ENCODE measurements around the gene PIEZO1. TPM values are rescaled to one million over a fixed set of nuclear protein-coding genes. Genes with fewer than 3 reads are reported as not detected.
"Not testable (repeated sequence)": the region's sequence is repeated elsewhere in the genome, so short reads cannot be mapped to it uniquely, and the experiment has no call there.

PIEZO1 gene, protein sequence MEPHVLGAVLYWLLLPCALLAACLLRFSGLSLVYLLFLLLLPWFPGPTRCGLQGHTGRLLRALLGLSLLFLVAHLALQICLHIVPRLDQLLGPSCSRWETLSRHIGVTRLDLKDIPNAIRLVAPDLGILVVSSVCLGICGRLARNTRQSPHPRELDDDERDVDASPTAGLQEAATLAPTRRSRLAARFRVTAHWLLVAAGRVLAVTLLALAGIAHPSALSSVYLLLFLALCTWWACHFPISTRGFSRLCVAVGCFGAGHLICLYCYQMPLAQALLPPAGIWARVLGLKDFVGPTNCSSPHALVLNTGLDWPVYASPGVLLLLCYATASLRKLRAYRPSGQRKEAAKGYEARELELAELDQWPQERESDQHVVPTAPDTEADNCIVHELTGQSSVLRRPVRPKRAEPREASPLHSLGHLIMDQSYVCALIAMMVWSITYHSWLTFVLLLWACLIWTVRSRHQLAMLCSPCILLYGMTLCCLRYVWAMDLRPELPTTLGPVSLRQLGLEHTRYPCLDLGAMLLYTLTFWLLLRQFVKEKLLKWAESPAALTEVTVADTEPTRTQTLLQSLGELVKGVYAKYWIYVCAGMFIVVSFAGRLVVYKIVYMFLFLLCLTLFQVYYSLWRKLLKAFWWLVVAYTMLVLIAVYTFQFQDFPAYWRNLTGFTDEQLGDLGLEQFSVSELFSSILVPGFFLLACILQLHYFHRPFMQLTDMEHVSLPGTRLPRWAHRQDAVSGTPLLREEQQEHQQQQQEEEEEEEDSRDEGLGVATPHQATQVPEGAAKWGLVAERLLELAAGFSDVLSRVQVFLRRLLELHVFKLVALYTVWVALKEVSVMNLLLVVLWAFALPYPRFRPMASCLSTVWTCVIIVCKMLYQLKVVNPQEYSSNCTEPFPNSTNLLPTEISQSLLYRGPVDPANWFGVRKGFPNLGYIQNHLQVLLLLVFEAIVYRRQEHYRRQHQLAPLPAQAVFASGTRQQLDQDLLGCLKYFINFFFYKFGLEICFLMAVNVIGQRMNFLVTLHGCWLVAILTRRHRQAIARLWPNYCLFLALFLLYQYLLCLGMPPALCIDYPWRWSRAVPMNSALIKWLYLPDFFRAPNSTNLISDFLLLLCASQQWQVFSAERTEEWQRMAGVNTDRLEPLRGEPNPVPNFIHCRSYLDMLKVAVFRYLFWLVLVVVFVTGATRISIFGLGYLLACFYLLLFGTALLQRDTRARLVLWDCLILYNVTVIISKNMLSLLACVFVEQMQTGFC (N-terminal part only)
- total RNA-seq = 67.8 TPM

DNA sequence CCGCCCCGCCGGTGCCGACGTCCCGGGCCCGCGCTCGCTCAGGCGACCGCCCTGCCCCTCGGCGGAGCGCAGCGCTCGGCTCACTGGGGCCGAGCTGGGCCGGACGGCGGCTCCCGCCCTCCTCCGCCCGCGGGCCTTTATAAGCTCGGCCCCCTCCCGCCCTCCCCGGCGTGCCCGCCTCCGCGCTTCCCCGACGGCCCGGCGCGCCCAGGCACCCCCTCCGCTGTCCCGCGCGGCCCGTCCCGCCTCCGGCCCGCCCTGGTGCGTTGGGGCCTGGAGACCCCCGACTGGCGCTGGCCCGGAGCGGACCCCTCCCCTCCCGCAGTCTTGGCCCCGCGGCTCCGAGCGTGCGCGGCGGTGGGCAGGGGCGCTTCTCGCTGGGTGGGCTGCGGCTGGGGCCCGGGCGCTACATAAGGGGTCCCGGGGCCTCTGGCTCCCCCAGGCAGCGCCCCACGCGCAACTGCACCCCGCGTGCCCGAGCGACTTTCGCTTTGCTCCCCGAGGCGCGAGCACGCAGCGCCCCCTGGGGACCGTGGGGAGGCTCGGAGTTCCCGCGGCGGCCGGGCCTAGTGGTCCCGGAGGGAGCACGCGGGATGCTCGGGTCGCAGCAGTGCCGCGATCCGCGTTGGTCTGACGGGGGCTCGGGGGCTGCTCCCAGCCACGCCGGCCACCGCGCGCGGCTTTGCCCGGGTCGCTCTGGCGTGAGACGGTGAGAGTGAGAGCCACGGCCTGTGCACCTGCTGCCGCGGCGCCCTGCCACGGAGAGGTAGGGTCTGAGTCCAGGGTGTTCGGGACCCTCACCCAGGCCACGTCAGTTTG lies at the start of gene PIEZO1:
Gene PIEZO1 (minus strand): TSS at position 115 of the 819 bp plus-strand sequence. CDS start 256 bp downstream, outside the sequence.
- DNase-seq (ENCODE audit: low spot score) = peak; percentile 76
- ATAC-seq = peak; percentile 73

DNA sequence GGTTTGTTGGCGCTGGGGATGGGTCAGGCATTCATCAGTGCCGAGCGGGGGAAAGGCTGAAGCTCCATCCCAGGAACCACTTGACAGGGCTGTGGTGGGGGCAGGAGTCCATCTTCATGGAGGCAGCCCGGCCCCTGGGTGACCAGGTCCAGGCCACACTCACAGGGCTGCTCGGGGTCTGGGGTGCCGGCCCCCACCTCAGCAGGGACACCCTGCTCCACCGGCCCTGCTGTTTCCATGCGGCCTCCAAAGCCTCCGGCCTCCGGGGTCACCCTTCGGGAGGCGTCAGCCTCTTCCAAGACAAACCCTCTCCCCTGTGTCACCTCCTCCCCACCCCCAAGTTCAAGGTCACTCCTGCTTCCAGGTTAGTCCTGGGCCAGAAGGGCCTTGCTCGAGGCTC lies 49.6 kb upstream of the PIEZO1 start:
- ATAC-seq (no peak), DNase-seq (ENCODE audit: low spot score) (no peak)

DNA sequence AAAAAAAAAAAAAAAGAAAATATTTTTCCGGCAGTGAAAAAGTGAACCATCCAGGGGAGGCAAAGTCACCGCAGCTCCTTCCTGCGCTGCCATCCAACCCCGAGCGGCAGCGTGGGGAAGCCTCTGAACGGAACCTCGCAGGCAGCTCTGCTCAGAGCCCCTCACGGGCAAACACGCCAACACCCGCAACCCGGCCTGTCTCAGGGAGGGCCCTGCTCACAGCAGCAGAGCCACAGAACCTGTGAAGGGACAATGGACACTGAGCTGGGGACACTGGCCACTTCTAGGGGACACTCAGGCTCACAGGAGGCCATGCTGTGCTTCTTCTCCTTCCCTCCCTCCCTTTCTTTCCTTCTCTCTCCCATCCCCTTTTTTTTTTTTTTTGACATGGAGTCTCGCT lies 48.1 kb upstream of the PIEZO1 start:
- DNase-seq (ENCODE audit: low spot score) = no peak
- ATAC-seq = no peak

DNA sequence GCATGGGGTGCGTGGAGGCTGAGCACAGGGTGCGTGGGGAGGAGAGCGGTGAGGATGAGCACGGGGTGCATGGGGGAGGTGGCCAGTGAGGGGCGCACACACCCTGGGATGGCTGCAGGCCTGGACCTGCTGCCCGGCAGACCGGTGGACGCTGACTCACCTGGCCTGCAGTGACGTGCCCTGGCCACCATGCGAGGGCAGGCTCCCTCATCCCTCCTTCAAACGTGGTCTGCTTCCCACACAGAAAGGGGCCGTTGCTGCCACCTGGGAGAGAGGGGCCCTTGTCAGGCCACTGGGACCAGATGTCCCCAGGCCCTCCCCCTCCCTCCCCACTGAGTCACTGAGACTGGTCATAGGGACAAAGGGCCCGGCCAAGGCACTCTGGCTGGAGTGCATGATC lies 46.8 kb upstream of the PIEZO1 start:
- DNase-seq (ENCODE audit: low spot score) = no peak
- ATAC-seq = no peak

DNA sequence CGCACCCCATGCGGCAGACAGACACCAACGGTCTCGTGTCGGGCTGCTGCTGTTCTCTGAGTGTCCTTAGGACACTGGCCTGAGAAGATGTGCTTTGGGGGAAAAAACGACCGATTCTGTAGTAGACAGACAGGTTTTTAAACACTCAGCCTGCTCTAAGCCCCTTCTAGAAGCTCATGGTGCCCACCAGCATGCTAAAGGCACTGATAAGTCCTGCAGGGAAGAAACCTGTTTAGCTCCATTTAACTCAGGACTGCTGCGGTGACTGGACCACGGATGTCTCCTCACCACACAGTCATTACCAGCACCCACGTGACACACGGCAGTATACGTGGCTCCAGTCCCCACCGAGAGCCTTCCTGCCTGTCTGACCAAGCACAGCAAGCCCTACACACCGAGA lies 45.8 kb upstream of the PIEZO1 start:
- ATAC-seq (no peak), DNase-seq (ENCODE audit: low spot score) (no peak)

DNA sequence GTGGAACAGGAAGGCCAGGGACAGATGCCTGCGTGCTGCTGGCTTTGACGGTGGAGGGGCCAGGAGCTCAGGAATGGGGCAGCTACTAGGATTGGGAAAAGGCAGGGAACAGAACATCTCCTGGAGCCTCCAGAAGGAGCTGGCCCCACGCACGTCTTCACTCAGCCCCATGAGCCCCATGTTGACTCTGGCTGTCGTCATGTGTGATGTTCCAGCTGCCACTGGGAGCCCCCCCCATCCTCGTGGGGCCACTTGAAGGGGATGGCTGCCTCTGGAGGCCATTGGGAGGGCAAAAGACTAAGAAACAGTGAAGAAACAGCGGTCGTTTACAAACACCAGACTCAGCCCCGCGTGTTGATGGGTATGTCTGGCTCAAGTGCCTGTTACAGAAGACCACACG lies 45.2 kb upstream of the PIEZO1 start:
- no peak for ATAC-seq
- no peak for DNase-seq (ENCODE audit: low spot score)

DNA sequence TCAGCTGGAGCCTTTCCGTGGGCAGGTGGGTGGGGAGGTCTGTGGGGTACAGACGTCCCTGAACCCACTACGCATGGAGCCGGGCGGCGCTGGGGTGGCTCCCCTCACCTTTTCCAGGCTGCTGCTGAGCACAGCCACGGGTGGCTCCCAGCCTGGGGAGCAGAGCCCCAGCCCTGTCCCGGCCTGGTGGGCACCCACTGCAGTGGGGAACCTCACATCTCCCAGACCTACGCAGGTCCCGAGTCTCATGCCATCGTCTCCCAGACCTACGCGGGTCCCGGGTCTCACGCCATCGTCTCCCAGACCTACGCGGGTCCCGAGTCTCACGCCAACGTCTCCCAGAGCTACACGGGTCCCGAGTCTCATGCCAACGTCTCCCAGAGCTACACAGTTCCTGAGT lies 43.7 kb upstream of the PIEZO1 start:
- no peak for DNase-seq (ENCODE audit: low spot score)
- ATAC-seq = no peak

DNA sequence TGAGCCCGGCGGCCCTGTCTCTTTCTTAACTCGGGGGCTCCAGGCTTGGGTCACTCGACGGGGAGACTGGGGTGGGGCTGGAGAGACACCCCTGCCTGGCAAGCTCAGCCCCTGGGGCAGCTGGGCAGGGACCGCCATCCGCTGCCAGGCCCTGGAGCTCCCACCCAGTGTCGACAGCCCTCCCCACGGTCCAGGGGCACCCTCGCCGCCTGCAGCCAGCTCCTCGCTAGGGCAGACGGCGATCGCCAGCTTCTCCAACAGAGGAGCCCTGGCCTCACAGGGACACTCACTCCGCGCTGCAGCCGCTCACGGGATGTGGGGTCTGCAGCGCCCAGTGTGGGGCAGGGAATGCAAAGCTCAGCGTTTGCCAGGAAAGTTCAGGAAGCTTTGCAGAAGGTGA lies 42.7 kb upstream of the PIEZO1 start:
- ATAC-seq (no peak), DNase-seq (ENCODE audit: low spot score) (no peak)

DNA sequence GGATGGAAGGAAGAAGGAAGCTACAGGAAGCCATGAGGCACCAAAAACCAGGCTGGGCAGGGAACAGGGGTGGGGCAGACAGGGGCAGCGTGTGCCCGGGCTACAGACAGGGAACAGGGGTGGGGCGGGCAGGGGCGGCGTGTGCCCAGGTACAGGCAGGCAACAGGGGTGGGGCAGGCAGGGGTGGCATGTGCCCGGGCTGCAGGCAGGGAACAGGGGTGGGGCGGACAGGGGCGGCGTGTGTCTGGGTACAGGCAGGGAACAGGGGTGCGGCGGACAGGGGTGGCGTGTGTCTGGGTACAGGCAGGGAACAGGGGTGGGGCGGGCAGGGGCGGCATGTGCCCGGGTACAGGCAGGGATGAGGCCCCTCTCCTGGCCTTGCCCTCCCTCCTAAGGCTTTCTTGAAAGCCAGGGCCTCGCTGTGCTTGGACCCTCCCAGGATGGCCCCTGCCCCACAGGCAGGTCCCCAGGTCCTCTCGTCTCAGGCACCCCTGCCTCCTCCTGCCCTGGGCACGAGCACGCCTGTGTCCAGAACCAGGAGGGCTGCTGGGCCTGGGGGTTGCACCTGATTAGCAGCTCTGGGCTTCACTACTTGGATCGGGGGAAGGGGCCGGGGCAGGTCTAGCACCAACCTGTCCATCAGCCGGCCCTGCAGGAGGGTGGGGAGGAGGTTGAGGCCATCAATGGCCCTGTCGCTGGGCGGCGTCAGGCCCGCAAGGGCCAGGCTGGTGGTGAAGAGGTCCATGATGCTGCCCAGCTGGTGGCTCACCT lies 41.2 kb upstream of the PIEZO1 start:
- no peak for DNase-seq (ENCODE audit: low spot score)
- ATAC-seq = no peak

DNA sequence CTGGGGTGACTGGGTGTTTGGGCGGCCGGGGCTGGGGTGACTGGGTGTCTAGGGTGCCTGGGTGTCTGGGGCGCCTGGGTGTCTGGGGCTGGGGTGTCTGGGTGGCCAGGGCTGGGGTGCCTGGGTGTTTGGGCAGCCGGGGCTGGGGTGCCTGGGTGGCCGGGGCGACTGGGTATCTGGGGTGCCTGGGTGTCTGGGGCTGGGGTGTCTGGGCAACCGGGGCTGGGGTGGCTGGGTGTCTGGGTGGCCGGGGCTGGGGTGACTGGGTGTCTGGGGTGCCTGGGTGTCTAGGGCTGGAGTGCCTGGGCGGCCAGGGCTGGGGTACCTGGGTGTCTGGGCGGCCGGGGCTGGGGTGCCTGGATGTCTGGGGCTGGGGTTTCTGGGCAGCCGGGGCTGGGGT lies 40.1 kb upstream of the PIEZO1 start:
- DNase-seq (ENCODE audit: low spot score) = no peak
- no peak for ATAC-seq

DNA sequence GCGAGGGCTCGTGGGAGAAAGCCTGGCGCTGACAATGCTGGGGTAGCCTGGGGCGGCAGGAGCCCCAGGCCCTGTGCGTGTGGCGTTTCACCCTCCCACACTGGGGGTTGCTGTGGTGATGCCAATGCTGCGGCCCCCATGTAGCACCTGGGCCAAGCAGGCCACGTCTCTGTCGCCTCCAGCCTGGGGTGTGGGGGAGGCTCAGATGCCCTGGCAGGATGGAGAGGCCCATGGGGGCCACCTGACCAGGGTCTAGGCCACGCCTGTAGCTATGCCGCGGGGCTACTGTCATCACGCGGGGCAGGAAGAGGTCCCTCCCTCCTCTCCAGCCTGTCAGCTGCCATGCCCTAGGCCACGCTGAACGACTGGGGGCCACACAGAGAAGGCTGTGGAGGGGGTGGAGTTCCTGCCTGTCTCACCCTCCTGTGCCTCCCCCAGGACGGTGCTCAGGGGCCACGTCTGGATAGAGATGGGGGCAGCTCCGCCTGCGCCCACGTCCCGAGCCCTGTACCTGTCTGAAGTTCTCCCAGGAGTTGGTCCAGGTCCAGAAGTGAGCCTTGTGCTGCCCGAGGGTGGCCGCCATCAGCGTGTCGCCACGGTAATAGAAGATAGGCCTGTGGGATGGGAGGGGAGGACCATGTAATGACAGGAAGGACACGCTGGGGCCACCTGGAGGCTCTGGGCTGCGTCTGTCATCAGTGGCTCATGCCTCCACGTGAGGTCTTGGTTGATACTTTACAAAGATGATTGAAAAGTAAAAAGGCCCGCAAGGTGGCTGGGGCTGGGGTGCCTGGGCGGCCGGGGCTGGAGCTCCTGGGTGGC lies 39.4 kb upstream of the PIEZO1 start:
- no peak for DNase-seq (ENCODE audit: low spot score)
- ATAC-seq = no peak

DNA sequence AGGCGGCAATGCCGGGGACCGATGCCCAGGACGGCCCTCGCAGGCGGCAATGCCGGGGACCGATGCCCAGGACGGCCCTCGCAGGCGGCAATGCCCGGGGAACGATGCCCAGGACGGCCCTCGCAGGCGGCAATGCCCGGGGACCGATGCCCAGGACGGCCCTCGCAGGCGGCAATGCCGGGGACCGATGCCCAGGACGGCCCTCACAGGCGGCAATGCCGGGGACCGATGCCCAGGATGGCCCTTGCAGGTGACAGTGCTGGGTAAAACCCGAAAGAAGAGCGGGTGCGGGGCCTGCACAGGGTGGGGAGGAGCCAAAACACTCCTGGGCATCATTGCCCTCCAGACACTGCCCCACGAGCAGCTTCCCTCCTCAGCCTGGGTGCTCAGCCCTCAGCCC lies 38.6 kb upstream of the PIEZO1 start:
- ATAC-seq; DNase-seq (ENCODE audit: low spot score): not testable (repeated sequence)

DNA sequence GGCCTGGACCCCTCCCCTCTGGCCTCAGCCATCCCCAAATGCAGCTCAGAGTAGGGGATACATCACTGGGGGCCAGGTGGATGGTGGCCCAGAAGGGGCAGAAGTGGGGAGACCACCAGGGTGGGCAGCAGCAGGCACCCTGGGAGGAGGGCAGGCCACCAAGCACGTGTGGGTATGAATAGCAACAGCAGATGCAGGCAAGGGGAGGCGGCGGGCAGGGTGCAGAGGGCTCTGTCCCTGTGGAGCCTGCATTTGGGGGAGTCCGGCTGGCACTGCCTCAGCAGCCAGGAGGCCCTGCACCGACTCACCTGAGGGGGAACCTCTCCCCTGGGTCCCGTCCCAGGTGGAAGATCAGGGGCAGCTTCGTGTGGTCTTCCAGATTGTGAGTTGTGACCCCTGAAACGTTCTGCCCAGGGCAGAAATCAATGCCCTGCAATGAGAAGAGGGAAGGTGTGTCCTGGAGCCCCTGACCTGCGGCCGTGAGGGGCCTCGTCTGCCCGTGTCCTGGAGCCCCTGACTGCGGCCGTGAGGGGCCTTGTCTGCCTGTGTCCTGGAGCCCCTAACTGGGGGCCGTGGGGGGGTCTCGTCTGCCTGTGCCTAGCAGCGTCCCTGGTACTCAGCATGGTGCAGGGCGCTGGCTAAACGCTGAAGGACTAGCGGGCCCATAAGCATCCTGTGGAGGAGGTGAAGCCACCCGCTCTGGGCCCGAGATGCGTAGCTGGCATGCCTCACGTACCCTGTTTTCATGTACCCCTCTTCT lies 37.4 kb upstream of the PIEZO1 start:
- ATAC-seq = no peak
- DNase-seq (ENCODE audit: low spot score) = no peak

DNA sequence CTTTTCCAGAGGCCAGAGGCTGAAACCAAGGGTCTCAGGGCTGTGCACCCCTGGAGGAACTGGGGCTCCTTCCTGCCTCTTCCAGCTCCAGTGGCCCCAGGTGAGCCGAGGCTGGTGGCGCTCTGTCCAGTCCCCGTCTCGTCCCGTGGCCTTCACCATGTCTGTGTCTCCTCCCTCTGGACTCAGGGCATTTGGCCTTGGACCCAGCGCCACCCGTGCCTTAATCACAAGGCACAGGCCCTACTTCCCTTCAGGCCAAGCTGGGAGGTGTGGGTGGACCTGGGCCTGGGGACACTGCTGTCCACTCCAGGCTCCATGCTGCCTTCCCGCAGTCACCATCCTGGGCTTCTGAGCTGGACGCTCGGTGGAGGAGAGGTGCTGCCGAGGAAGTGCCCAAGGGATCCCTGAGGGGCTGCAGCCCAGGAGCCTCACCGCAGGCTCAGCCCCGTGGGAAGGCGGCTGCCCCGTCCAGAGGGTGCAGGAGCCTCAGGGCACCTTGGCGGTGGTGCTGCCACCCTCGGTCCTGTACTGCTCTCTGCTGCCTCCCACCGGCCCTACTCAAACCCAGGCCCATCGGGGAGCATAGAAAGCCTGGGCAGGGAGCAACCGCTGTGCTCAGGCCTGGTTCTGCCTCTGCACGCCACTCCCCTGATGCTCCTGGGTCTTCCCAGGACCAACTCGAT lies 36.3 kb upstream of the PIEZO1 start:
- ATAC-seq = no peak

DNA sequence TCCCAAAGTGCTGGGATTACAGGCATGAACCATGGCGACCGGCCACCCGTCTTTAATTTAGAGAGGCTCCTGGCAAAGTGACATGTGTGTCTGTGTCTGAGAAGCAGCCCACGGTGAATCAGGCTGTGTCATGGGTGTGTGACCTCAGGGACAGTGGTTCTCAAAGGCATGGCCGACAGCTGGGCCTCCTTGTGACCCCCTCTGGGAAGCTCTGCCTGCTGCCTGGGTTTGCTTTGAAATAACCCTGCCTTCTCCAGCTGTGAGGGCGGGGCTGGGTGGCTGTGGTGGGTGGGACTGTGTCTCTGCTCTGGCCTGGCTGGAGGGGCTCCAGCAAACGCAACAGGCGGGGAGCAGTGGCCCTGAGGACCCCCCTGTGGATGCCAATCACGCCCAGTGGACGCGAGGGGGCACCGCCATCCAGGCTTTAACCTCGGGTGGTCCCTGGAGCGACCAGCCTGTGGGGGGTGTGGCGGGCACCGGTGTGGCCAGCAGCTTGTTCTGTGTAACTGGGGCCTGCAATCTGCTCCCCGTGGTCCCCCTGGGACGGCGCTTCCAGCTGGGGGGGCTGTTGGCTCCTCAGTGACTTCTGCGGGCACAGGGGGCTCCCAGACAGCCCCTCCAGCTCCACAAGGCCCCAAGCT lies 35.5 kb upstream of the PIEZO1 start:
- ATAC-seq (no peak), DNase-seq (ENCODE audit: low spot score) (no peak)

More for the DNA sequence above, 36.3 kb upstream of the PIEZO1 start:
- no peak for DNase-seq (ENCODE audit: low spot score)

DNA sequence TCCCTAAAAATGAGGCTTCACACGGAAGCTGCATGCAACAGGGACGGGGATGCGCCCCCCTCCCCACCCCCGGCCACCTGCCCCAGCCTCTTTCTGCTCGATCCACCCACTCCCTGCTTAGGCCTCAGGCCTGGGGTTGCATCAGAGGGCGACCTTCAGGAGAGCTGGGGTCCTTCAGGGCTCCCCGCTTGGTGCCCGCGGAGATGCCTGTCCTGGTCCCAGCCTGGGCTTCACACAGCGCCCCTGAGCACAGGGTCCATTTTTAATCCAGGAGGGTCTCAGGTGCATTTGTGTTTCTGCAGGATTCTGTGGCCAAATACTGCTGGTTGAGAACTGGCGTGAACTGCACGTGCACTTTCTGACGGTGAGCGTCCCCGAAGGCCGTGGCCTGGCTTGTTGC lies 34.1 kb upstream of the PIEZO1 start:
- DNase-seq (ENCODE audit: low spot score) (no peak), ATAC-seq (no peak)

DNA sequence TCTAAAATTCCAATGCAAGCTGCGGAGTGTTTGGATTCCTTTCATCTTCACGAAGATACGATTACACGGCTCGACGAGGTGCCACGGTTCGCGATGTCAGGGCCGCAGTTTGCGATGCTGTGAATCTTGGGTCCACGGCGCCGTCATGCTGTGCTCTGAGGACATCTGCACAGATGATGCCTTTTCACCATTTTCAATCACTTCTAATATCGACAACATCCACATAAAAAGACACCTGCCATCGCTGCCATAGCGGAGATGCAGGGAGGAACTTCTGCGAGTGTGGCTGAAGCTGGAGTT lies 33.5 kb upstream of the PIEZO1 start:
- ATAC-seq (no peak), DNase-seq (ENCODE audit: low spot score) (no peak)
